Mammary epithelial cell (primary cell): ENCODE measurements around the gene STK11.

Experiments
- EZH2 ChIP-seq: IDR thresholded peaks from 2 replicates; pipeline ENCODE4 v1.6.1; 2012; ENCODE audit warnings: low read length, inconsistent platforms, borderline replicate concordance
- TF ChIP-seq, protein P1 (sequence below), 2 donors: IDR thresholded peaks in 1 of 2; conservative IDR thresholded peaks in 1 of 2; 2 replicates each; pipeline ENCODE4 v1.5.1; 2011 to 2012; ENCODE audit warnings: inconsistent platforms in 2 of 2, low read length in 2 of 2, mild to moderate bottlenecking in 2 of 2, control low read depth in 1 of 2, low read depth in 1 of 2; ENCODE audit not compliant: insufficient read depth in 1 of 2; ENCODE audit errors: extremely low read depth in 1 of 2

DNA sequence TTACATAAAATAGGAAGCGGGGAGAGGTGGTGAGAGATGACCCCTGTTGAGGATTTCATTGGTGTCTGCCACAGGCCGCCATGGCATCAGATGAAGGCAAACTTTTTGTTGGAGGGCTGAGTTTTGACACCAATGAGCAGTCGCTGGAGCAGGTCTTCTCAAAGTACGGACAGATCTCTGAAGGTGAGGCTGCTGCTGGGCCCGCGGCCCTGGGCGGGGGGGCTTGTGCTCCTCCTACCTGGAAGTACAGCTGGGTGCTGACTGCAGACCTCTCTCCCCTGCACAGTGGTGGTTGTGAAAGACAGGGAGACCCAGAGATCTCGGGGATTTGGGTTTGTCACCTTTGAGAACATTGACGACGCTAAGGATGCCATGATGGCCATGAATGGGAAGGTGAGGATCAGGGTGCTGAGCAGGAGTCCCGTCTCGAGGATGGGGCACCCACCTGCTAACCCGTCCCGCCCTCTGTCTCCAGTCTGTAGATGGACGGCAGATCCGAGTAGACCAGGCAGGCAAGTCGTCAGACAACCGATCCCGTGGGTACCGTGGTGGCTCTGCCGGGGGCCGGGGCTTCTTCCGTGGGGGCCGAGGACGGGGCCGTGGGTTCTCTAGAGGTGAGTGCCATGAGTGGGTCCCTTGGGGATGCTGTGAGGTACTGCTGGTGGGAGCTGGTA is 65.4 kb downstream of the STK11 start:
- TF ChIP-seq, protein P1, sequence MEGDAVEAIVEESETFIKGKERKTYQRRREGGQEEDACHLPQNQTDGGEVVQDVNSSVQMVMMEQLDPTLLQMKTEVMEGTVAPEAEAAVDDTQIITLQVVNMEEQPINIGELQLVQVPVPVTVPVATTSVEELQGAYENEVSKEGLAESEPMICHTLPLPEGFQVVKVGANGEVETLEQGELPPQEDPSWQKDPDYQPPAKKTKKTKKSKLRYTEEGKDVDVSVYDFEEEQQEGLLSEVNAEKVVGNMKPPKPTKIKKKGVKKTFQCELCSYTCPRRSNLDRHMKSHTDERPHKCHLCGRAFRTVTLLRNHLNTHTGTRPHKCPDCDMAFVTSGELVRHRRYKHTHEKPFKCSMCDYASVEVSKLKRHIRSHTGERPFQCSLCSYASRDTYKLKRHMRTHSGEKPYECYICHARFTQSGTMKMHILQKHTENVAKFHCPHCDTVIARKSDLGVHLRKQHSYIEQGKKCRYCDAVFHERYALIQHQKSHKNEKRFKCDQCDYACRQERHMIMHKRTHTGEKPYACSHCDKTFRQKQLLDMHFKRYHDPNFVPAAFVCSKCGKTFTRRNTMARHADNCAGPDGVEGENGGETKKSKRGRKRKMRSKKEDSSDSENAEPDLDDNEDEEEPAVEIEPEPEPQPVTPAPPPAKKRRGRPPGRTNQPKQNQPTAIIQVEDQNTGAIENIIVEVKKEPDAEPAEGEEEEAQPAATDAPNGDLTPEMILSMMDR (conservative IDR thresholded peaks at IDR 0.05 in 1 of 2, IDR thresholded peaks at IDR 0.05 in 1 of 2; ENCODE audit: extremely low read depth in 1 of 2, insufficient read depth in 1 of 2, low read depth in 1 of 2, low read length in 2 of 2), result no peak
- no peak for TF ChIP-seq EZH2
